HG03575 (cell line): ENCODE results near the gene KRT33A.

Experiments
- ATAC-seq: cut with Tn5 transposase; IDR thresholded peaks from one replicate; pipeline ENCODE4 v1.9.1; 2021; ENCODE audit not compliant: unreplicated experiment, insufficient number of reproducible peaks, low FRiP score; ENCODE audit errors: extremely low read depth

KRT33A gene

GRCh38 chr17:41333836-41334235, 16.8 kb downstream of the KRT33A start:
- no peak for ATAC-seq

GRCh38 chr17:41333098-41333497, 17.5 kb downstream of the KRT33A start:
- ATAC-seq, result no peak

GRCh38 chr17:41332239-41332638, 18.4 kb downstream of the KRT33A start:
- no peak for ATAC-seq

- no peak for ATAC-seq
Measured at GRCh38 chr17:41331606-41332005, 19.0 kb downstream of the KRT33A start.

- no peak for ATAC-seq
Measured at GRCh38 chr17:41329279-41329948, 21.2 kb downstream of the KRT33A start.

- ATAC-seq, result no peak
Measured at GRCh38 chr17:41328207-41328606, 22.4 kb downstream of the KRT33A start.

GRCh38 chr17:41327411-41328120, 23.1 kb downstream of the KRT33A start:
- ATAC-seq, result no peak

- no peak for ATAC-seq
Measured at GRCh38 chr17:41326173-41327145, 24.2 kb downstream of the KRT33A start.

GRCh38 chr17:41325611-41326010, 25.0 kb downstream of the KRT33A start:
- ATAC-seq, result no peak

GRCh38 chr17:41325126-41325525, 25.5 kb downstream of the KRT33A start:
- no peak for ATAC-seq

GRCh38 chr17:41324180-41325075, 26.2 kb downstream of the KRT33A start:
- no peak for ATAC-seq

- no peak for ATAC-seq
Measured at GRCh38 chr17:41322903-41323895, 27.4 kb downstream of the KRT33A start.

- no peak for ATAC-seq
Measured at GRCh38 chr17:41322094-41322902, 28.3 kb downstream of the KRT33A start.

- ATAC-seq, result no peak
Measured at GRCh38 chr17:41318231-41318630, 32.4 kb downstream of the KRT33A start.

GRCh38 chr17:41315814-41316445, 34.7 kb downstream of the KRT33A start:
- no peak for ATAC-seq

- ATAC-seq, result no peak
Measured at GRCh38 chr17:41315204-41315794, 35.3 kb downstream of the KRT33A start, which contains the start of gene KRTAP17-1. TSS of gene KRTAP17-1 (minus strand) at chr17:41315710. CDS start at chr17:41315650, 60 bp downstream.
